K562 (cell line): Measurements from ENCODE around the gene CYP2A6. TPM values are rescaled to one million over a fixed set of nuclear protein-coding genes. Genes with fewer than 3 reads are reported as not detected.
"Not testable (repeated sequence)": the region's sequence is repeated elsewhere in the genome, so short reads cannot be mapped to it uniquely, and the experiment has no call there.

ENCODE experiments used
- BRD4 ChIP-seq: fragments of 200-600 bp; sonication (generic); IDR thresholded peaks from 2 replicates; pipeline ENCODE4 v1.6.1; 2017; ENCODE audit warnings: inconsistent platforms
- FOXM1 ChIP-seq, 2 experiments: fragments of 450-650 bp in 1 of 2; sonication (generic) in 1 of 2; formaldehyde crosslinking in 1 of 2; IDR thresholded peaks; 2 replicates each; pipeline versions ENCODE4 v1.6.1 to v1.9.0; 2017 to 2022; ENCODE audit warnings: low read depth in 2 of 2, mild to moderate bottlenecking in 2 of 2, missing genetic modification reagents in 1 of 2, moderate library complexity in 1 of 2
- LEF1 ChIP-seq: fragments of 450-650 bp; IDR thresholded peaks from 2 replicates; pipeline ENCODE4 v1.6.1; 2016; ENCODE audit warnings: mild to moderate bottlenecking
- NCOR1 ChIP-seq: fragments of 450-650 bp; IDR thresholded peaks from 2 replicates; pipeline ENCODE4 v1.6.1; 2016; ENCODE audit warnings: mild to moderate bottlenecking, moderate library complexity
- SMAD3 ChIP-seq: fragments of 450-650 bp; formaldehyde crosslinking; conservative IDR thresholded peaks from 2 replicates; pipeline ENCODE4 v1.4.0; 2020; ENCODE audit warnings: mild to moderate bottlenecking
- SMARCC2 ChIP-seq: fragments of 450-650 bp; IDR thresholded peaks from 2 replicates; pipeline ENCODE4 v1.6.1; 2017; ENCODE audit warnings: antibody characterized with exemption, moderate library complexity, mild to moderate bottlenecking, low read depth
- TRIM28 ChIP-seq: fragments of 450-650 bp; IDR thresholded peaks from 2 replicates; pipeline ENCODE4 v1.6.1; 2017
- YY1 ChIP-seq, 3 experiments: IDR thresholded peaks; 2 replicates each; pipeline ENCODE4 v1.6.1; 2011; ENCODE audit warnings: low read length in 2 of 3, mild to moderate bottlenecking in 2 of 3, moderate library complexity in 2 of 3, borderline replicate concordance in 1 of 3, control low read depth in 1 of 3, low read depth in 1 of 3; ENCODE audit not compliant: insufficient read depth in 3 of 3, insufficient replicate concordance in 2 of 3, control insufficient read depth in 1 of 3, insufficient read length in 1 of 3; ENCODE audit errors: extremely low read depth in 1 of 3
- ZFP1 ChIP-seq: fragments of 450-650 bp; formaldehyde crosslinking; IDR thresholded peaks from 2 replicates; pipeline ENCODE4 v1.4.0; 2020; ENCODE audit warnings: mild to moderate bottlenecking, mixed read lengths
- ZNF24 ChIP-seq: fragments of 450-650 bp; IDR thresholded peaks from 2 replicates; pipeline ENCODE4 v1.6.1; 2016
- ZNF444 ChIP-seq: fragments of 250-450 bp; sonication (Bioruptor Pico); IDR thresholded peaks from 2 replicates; pipeline ENCODE4 v1.4.0; 2020; ENCODE audit warnings: mild to moderate bottlenecking, moderate library complexity
- polyA plus RNA-seq, 8 experiments: library from polyadenylated mRNA; depleted of rRNA in 4 of 8; stranded (reverse) in 5 of 8; unstranded in 3 of 8; fragments of >200 nt; fragmentation: Nextera tagmentation in 2 of 8; fragmentation: Illumina TruSeq in 1 of 8; extraction: Ambion mirVana in 2 of 8; extraction: Trizol in 1 of 8; gene quantifications; 2 replicates each; pipeline versions ENCODE4 v1.2.1 to v1.2.3, GENCODE V29; 2011 to 2014; ENCODE audit warnings: inconsistent platforms in 1 of 8, missing spikeins in 1 of 8
- total RNA-seq, 7 experiments: library from RNA; depleted of rRNA in 6 of 7; stranded (reverse); fragments of >200 nt in 6 of 7; fragmentation: Illumina TruSeq in 2 of 7; extraction: Trizol in 2 of 7; gene quantifications; 2 replicates each; pipeline versions ENCODE4 v1.2.1 to v1.2.3, GENCODE V29; 2011 to 2021; ENCODE audit warnings: low replicate concordance in 1 of 7
- TF ChIP-seq, protein P1 (sequence below): sonication (generic); formaldehyde crosslinking; IDR thresholded peaks from 2 replicates; pipeline ENCODE4 v1.9.0; 2022; ENCODE audit warnings: mild to moderate bottlenecking, missing genetic modification reagents

The CYP2A6 gene
- total and polyA plus RNA-seq, 9 of the 15 experiments (the other 6 are each of a cell fraction or from before 2014, with no cell fraction given) = 0.31 TPM; not detected in 8

DNA sequence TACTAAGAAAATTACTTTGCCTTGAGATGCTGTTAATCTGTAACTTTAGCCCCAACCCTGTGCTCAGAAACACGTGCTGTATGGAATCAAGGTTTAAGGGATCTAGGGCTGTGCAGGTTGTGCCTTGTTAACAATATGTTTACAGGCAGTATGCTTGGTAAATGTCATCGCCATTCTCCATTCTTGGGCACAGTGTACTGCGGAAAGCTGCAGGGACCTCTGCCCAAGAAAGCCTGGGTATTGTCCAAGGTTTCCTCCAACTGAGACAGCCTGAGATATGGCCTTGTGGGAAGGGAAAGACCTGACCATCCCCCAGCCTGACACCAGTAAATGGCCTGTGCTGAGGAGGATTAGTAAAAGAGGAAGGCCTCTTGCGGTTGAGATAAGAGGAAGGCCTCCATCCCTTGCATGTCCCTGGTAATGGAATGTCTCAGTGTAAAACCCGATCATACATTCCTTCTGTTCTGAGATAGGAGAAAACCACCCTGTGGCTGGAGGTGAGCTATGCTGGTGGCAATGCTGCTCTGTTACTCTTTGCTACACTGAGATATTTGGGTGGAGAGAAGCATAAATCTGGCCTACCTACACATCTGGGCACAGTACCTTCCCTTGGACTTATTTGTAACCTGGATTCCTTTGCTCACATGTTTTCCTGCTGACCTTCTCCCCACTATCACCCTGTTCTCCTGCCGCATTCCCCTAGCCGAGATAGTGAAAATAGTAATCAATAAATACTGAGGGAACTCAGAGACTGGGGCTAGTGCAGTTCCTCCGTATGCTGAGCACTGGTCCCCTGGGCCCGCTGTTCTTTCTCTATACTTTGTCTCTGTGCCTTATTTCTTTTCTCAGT is 27.3 kb downstream of the CYP2A6 start (continued):
- TF ChIP-seq ZFP1 (CRISPR knock-in tag) (0 out of 2 replicates have a peak, but pooled peaks have one; percentile 5), YY1 (IDR thresholded peaks at IDR 0.05; ENCODE audit: borderline replicate concordance in 1 of 3, control insufficient read depth in 1 of 3, extremely low read depth in 1 of 3, insufficient read depth in 3 of 3, insufficient read length in 1 of 3, insufficient replicate concordance in 2 of 3, low read depth in 1 of 3, low read length in 2 of 3) (peak in 1 of 3 experiments; percentile 52), SMARCC2 (peak; percentile 80), NCOR1 (peak; percentile 92), BRD4 (0 out of 2 replicates have a peak, but pooled peaks have one; percentile 48), FOXM1 (IDR thresholded peaks at IDR 0.05; ENCODE audit: low read depth) (peak; percentile 60), ZNF24 (peak; percentile 92), ZNF444 (peak; percentile 48; the same call in 1 of the 2 replicates), SMAD3 (CRISPR knock-in tag) (peak; percentile 85), TRIM28 (peak; percentile 51; the same call in 1 of the 2 replicates), LEF1 (peak; percentile 99)
- TF ChIP-seq, protein P1, sequence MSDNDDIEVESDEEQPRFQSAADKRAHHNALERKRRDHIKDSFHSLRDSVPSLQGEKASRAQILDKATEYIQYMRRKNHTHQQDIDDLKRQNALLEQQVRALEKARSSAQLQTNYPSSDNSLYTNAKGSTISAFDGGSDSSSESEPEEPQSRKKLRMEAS = peak; percentile 87
- TF ChIP-seq FOXM1 (CRISPR knock-in tag; IDR thresholded peaks at IDR 0.05; ENCODE audit: low read depth) = not testable (repeated sequence)
